ENCODE measurements around the gene FOXA3.
A peak's percentile ranks its signal among the peaks of the same experiment; 100 is the strongest.

DNA sequence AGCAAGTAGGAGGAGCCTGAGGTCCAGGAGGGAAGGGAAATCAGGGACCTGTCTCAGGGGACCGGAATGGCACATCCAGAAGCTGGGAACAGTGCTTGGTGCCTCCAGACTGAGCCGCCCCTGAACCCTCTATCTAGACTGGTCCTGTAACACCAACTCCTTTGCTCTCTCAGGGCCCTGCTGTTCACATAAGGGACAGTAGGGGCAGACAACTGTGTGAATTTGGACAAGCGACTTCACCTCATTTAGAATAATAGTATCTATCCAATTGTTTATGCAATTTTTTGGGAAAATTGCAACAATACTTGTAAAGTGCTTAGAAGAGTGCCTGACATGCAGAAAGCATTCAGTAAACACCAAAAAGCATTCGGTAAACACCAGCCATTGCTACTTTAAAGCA is 15.2 kb upstream of the FOXA3 start:
- TF ChIP-seq POLR2AphosphoS5 (IDR thresholded peaks at IDR 0.05) (no peak), POLR2A (IDR thresholded peaks at IDR 0.05) (no peak), EP300 (IDR thresholded peaks at IDR 0.05; ENCODE audit: low read depth) (no peak)
- TF ChIP-seq, protein P1, sequence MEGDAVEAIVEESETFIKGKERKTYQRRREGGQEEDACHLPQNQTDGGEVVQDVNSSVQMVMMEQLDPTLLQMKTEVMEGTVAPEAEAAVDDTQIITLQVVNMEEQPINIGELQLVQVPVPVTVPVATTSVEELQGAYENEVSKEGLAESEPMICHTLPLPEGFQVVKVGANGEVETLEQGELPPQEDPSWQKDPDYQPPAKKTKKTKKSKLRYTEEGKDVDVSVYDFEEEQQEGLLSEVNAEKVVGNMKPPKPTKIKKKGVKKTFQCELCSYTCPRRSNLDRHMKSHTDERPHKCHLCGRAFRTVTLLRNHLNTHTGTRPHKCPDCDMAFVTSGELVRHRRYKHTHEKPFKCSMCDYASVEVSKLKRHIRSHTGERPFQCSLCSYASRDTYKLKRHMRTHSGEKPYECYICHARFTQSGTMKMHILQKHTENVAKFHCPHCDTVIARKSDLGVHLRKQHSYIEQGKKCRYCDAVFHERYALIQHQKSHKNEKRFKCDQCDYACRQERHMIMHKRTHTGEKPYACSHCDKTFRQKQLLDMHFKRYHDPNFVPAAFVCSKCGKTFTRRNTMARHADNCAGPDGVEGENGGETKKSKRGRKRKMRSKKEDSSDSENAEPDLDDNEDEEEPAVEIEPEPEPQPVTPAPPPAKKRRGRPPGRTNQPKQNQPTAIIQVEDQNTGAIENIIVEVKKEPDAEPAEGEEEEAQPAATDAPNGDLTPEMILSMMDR (IDR thresholded peaks at IDR 0.05), result peak in 1 of 5 experiments; percentile 24
